GM12878 (cell line): ENCODE results near the gene PKP2.

Source experiments
- CTCF ChIP-seq, 3 experiments: IDR thresholded peaks in 2 of 3; conservative IDR thresholded peaks in 1 of 3; 2 replicates each; pipeline ENCODE4 v1.5.1; 2011; ENCODE audit warnings: low read depth in 3 of 3, low read length in 3 of 3, mild to moderate bottlenecking in 3 of 3, control low read depth in 2 of 3, moderate library complexity in 2 of 3, inconsistent platforms in 1 of 3, mixed read lengths in 1 of 3; ENCODE audit not compliant: control insufficient read depth in 2 of 3, insufficient read depth in 1 of 3; ENCODE audit errors: extremely low read depth in 1 of 3
- EGR1 ChIP-seq, 2 experiments: IDR thresholded peaks; 1 replicate in 1 of 2; 2 replicates in 1 of 2; pipeline ENCODE4 v1.6.1; 2011 to 2012; ENCODE audit warnings: low read depth in 2 of 2, low read length in 2 of 2, borderline replicate concordance in 1 of 2, mild to moderate bottlenecking in 1 of 2, moderate library complexity in 1 of 2
- HDAC2 ChIP-seq: fragments of 200-600 bp; sonication (generic); IDR thresholded peaks from 2 replicates; pipeline ENCODE4 v1.6.1; 2017
- JUNB ChIP-seq: IDR thresholded peaks from 2 replicates; pipeline ENCODE4 v1.6.1; 2016; ENCODE audit warnings: antibody characterized with exemption, mild to moderate bottlenecking
- MTA2 ChIP-seq: fragments of 450-650 bp; IDR thresholded peaks from 2 replicates; pipeline ENCODE4 v1.6.1; 2016; ENCODE audit warnings: low read depth, mild to moderate bottlenecking, moderate library complexity
- NFYA ChIP-seq: IDR thresholded peaks from 2 replicates; pipeline ENCODE4 v1.6.1; 2011; ENCODE audit warnings: low read depth, mild to moderate bottlenecking, low read length, improper control_type of control experiment, borderline replicate concordance
- PKNOX1 ChIP-seq: fragments of 450-650 bp; IDR thresholded peaks from 2 replicates; pipeline ENCODE4 v1.6.1; 2016; ENCODE audit warnings: mild to moderate bottlenecking
- POLR2A ChIP-seq: IDR thresholded peaks from 2 replicates; pipeline ENCODE4 v1.6.1; 2011; ENCODE audit warnings: low read depth, mild to moderate bottlenecking, low read length
- RFX5 ChIP-seq: IDR thresholded peaks from 2 replicates; pipeline ENCODE4 v1.6.1; 2011; ENCODE audit warnings: low read depth, low read length, improper control_type of control experiment
- SIN3A ChIP-seq: IDR thresholded peaks from 2 replicates; pipeline ENCODE4 v1.6.1; 2012; ENCODE audit warnings: low read depth, low read length, improper control_type of control experiment
- SMC3 ChIP-seq: IDR thresholded peaks from 2 replicates; pipeline ENCODE4 v1.6.1; 2011; ENCODE audit warnings: low read length, improper control_type of control experiment, borderline replicate concordance
- TARDBP ChIP-seq: IDR thresholded peaks from 2 replicates; pipeline ENCODE4 v1.6.1; 2016; ENCODE audit warnings: borderline replicate concordance
- USF2 ChIP-seq: IDR thresholded peaks from 2 replicates; pipeline ENCODE4 v1.6.1; 2011; ENCODE audit warnings: low read depth, low read length, improper control_type of control experiment, borderline replicate concordance
- ZNF592 ChIP-seq: fragments of 450-650 bp; IDR thresholded peaks from 2 replicates; pipeline ENCODE4 v1.6.1; 2017; ENCODE audit warnings: mild to moderate bottlenecking, moderate library complexity

- TF ChIP-seq EGR1 (IDR thresholded peaks at IDR 0.05; ENCODE audit: borderline replicate concordance in 1 of 2, low read depth in 2 of 2, low read length in 2 of 2) (no peak), SMC3 (no peak), CTCF (IDR thresholded peaks at IDR 0.05 in 2 of 3, conservative IDR thresholded peaks at IDR 0.05 in 1 of 3; ENCODE audit: control insufficient read depth in 2 of 3, extremely low read depth in 1 of 3, insufficient read depth in 1 of 3, low read depth in 3 of 3, low read length in 3 of 3) (no peak), HDAC2 (no peak), POLR2A (no peak), RFX5 (no peak), PKNOX1 (no peak), USF2 (no peak), JUNB (no peak), NFYA (no peak), TARDBP (no peak), SIN3A (no peak), MTA2 (no peak), ZNF592 (no peak)
Measured at GRCh38 chr12:32854097-32854496, 42.5 kb downstream of the PKP2 start.
